ENCODE data around the gene PROSER2.

Gene PROSER2

GRCh38 chr10:11824825-11825224 is 1.7 kb downstream of the PROSER2 start:
- Histone ChIP-seq H3K27ac (ENCODE audit: low read length) (no peak overlapping the region), H3K9ac (ENCODE audit: low read length) (no peak overlapping the region), H3K27me3 (ENCODE audit: low read depth, low read length) (no peaks in the 10 kb centered on the region), H3K4me1 (ENCODE audit: low read length) (no peaks in the 10 kb centered on the region), H3K36me3 (replicated peaks; ENCODE audit: low read depth, low read length) (no peaks in the 10 kb centered on the region), H3K4me3 (ENCODE audit: low read length) (no peak overlapping the region), H3K79me2 (ENCODE audit: low read length) (no peaks in the 10 kb centered on the region), H3K4me2 (ENCODE audit: low read length) (no peak overlapping the region), H4K20me1 (ENCODE audit: insufficient read depth, low read length) (no peaks in the 10 kb centered on the region), H3K9me3 (ENCODE audit: insufficient read depth, low read length) (no peaks in the 10 kb centered on the region), H2AFZ (ENCODE audit: low read depth, low read length) (no peak overlapping the region)
- TF ChIP-seq EZH2phosphoT487 (IDR thresholded peaks at IDR 0.05; ENCODE audit: low read depth) (no peak), CTCF (IDR thresholded peaks at IDR 0.05; ENCODE audit: low read depth, low read length) (no peak)

GRCh38 chr10:11825796-11826414 is 2.7 kb downstream of the PROSER2 start:
- peaks cover under 1% of the 10 kb centered on the region; the same call in 1 of the 2 replicates for H3K4me1 ChIP-seq (ENCODE audit: low read length)
- no peaks in the 10 kb centered on the region for H3K79me2 ChIP-seq (ENCODE audit: low read length)
- no peak overlapping the region for H3K9ac ChIP-seq (ENCODE audit: low read length)
- no peak overlapping the region for H2AFZ ChIP-seq (ENCODE audit: low read depth, low read length)
- no peak overlapping the region for H3K4me2 ChIP-seq (ENCODE audit: low read length)
- peaks cover 4% of the 10 kb centered on the region for H3K27me3 ChIP-seq (ENCODE audit: low read depth, low read length)
- H3K9me3 ChIP-seq (ENCODE audit: insufficient read depth, low read length) = no peaks in the 10 kb centered on the region
- no peaks in the 10 kb centered on the region for H3K36me3 ChIP-seq (replicated peaks; ENCODE audit: low read depth, low read length)
- H3K4me3 ChIP-seq (ENCODE audit: low read length) = no peak overlapping the region
- no peak overlapping the region for H3K27ac ChIP-seq (ENCODE audit: low read length)
- H4K20me1 ChIP-seq (ENCODE audit: insufficient read depth, low read length) = no peaks in the 10 kb centered on the region
- no peak for TF ChIP-seq EZH2phosphoT487 (IDR thresholded peaks at IDR 0.05; ENCODE audit: low read depth)
- TF ChIP-seq CTCF (IDR thresholded peaks at IDR 0.05; ENCODE audit: low read depth, low read length) = no peak

DNA sequence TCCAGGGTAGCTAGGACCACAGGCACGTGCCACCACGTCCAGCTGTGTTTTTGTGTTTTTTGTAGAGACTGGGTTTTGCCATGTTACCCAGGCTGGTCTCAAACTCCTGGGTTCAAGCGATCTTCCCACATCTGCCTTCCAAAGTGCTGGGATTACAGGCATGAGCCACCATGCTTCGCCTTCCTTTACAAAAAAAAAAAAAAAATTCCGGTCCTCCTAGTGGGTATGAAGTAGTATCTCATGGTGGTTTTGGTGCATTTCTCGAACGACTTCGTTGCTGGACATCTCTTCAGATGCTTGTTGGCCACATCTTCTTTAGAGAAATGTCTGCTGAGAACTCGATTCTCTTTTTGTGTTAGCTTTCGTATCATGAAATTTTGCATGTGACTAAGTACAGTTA is 3.9 kb downstream of the PROSER2 start:
- no peak overlapping the region for H3K27ac ChIP-seq (ENCODE audit: low read length)
- TF ChIP-seq EZH2phosphoT487 (IDR thresholded peaks at IDR 0.05; ENCODE audit: low read depth) (no peak), CTCF (IDR thresholded peaks at IDR 0.05; ENCODE audit: low read depth, low read length) (no peak)
- H3K4me3 ChIP-seq (ENCODE audit: low read length) = no peak overlapping the region
- peaks cover 2% of the 10 kb centered on the region; the same call in 1 of the 2 replicates for H3K4me1 ChIP-seq (ENCODE audit: low read length)
- no peak overlapping the region for H2AFZ ChIP-seq (ENCODE audit: low read depth, low read length)
- no peaks in the 10 kb centered on the region for H4K20me1 ChIP-seq (ENCODE audit: insufficient read depth, low read length)
- no peak overlapping the region for H3K9ac ChIP-seq (ENCODE audit: low read length)
- no peaks in the 10 kb centered on the region for H3K9me3 ChIP-seq (ENCODE audit: insufficient read depth, low read length)
- no peaks in the 10 kb centered on the region for H3K79me2 ChIP-seq (ENCODE audit: low read length)
- no peaks in the 10 kb centered on the region for H3K36me3 ChIP-seq (replicated peaks; ENCODE audit: low read depth, low read length)
- peaks cover 12% of the 10 kb centered on the region for H3K27me3 ChIP-seq (ENCODE audit: low read depth, low read length)
- H3K4me2 ChIP-seq (ENCODE audit: low read length) = no peak overlapping the region

GRCh38 chr10:11827414-11827813 is 4.3 kb downstream of the PROSER2 start:
- no peaks in the 10 kb centered on the region for H3K36me3 ChIP-seq (replicated peaks; ENCODE audit: low read depth, low read length)
- H3K79me2 ChIP-seq (ENCODE audit: low read length) = no peaks in the 10 kb centered on the region
- no peak overlapping the region for H3K27ac ChIP-seq (ENCODE audit: low read length)
- no peak overlapping the region for H3K9ac ChIP-seq (ENCODE audit: low read length)
- no peaks in the 10 kb centered on the region for H4K20me1 ChIP-seq (ENCODE audit: insufficient read depth, low read length)
- no peaks in the 10 kb centered on the region for H3K9me3 ChIP-seq (ENCODE audit: insufficient read depth, low read length)
- H3K4me3 ChIP-seq (ENCODE audit: low read length) = no peak overlapping the region
- peaks cover 12% of the 10 kb centered on the region for H3K27me3 ChIP-seq (ENCODE audit: low read depth, low read length)
- TF ChIP-seq CTCF (IDR thresholded peaks at IDR 0.05; ENCODE audit: low read depth, low read length) = no peak
- H3K4me1 ChIP-seq (ENCODE audit: low read length) = peaks cover 2% of the 10 kb centered on the region; the same call in 1 of the 2 replicates
- no peak overlapping the region for H2AFZ ChIP-seq (ENCODE audit: low read depth, low read length)
- H3K4me2 ChIP-seq (ENCODE audit: low read length) = no peak overlapping the region

Data from OCI-LY3 (cell line).